Ectodermal cell (in vitro differentiated cells): ENCODE data around the gene BMPR1A.

Experiments used
- H3K27ac ChIP-seq: 2 replicates; pipeline ENCODE4 v1.7.0; 2013; ENCODE audit warnings: mild to moderate bottlenecking, low read depth, low read length; ENCODE audit not compliant: insufficient read depth, poor library complexity, severe bottlenecking
- H3K27me3 ChIP-seq: 2 replicates; pipeline ENCODE4 v1.7.0; 2013; ENCODE audit warnings: mild to moderate bottlenecking, low read length; ENCODE audit not compliant: insufficient read depth, control insufficient read depth, poor library complexity, severe bottlenecking
- H3K36me3 ChIP-seq: one replicate; pipeline ENCODE4 v1.7.0; 2013; ENCODE audit warnings: low read length; ENCODE audit not compliant: control insufficient read depth, insufficient read depth
- H3K4me1 ChIP-seq: one replicate; pipeline ENCODE4 v1.7.0; 2013; ENCODE audit warnings: low read length; ENCODE audit not compliant: control insufficient read depth, insufficient read depth
- H3K4me3 ChIP-seq: 2 replicates; pipeline ENCODE4 v1.7.0; 2013; ENCODE audit warnings: low read depth, low read length, control low read depth; ENCODE audit not compliant: insufficient read depth
- H3K9me3 ChIP-seq: 2 replicates; pipeline ENCODE4 v1.7.0; 2013; ENCODE audit warnings: mild to moderate bottlenecking, low read length, moderate library complexity; ENCODE audit not compliant: control insufficient read depth
- WGBS, 2 experiments: methylation state at CpG; one replicate each; pipeline ENCODE4 v1.1.7; 2013; ENCODE audit warnings: missing lambda C conversion rate in 2 of 2; 5-methylcytosine and 5-hydroxymethylcytosine counted together

The BMPR1A gene

DNA sequence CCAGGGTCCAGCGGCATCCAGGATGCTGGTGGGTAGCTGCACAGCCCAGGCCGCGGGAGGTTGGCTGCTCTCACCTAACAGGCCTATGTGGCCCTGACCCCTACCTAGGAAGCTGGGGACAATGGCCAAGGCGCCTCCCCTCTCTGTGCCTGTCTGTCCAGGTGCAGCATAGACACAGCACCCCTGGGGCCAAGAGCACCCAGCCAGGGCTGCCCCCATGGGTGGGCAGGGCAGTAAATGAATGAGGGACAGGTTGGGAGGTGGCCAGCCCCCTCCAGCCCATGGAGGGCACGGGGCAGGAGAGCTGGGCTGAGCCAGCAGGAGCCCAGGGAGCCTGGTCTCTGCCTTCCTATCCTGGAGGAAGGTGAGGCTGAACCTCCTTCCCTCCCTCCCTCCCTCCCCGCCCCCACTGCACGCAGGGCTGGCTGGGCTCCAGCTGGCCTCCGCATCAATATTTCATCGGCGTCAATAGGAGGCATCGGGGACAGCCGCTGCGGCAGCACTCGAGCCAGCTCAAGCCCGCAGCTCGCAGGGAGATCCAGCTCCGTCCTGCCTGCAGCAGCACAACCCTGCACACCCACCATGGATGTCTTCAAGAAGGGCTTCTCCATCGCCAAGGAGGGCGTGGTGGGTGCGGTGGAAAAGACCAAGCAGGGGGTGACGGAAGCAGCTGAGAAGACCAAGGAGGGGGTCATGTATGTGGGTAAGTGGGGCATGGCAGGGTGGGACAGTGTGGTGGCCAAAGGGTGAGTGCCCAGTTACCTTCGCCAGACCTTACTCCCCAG, 201.9 kb downstream of the BMPR1A start, which contains the start of gene SNCG:
SNCG (plus strand) TSS at position 484 of the 785 bp plus-strand sequence; CDS start at position 583, 99 bp downstream.
- peaks cover 44% of the 10 kb centered on the region for H3K4me1 ChIP-seq
- H3K4me3 ChIP-seq: no peak within 1 kb of the TSS
- WGBS, 2 experiments: 75% methylated on average over 22 of the region's 22 CpGs
- H3K36me3 ChIP-seq: no peaks in the 10 kb centered on the region
- H3K27ac ChIP-seq: no peak within 1 kb of the TSS
- no peaks in the 10 kb centered on the region for H3K9me3 ChIP-seq
- no peaks in the 10 kb centered on the region for H3K27me3 ChIP-seq

DNA sequence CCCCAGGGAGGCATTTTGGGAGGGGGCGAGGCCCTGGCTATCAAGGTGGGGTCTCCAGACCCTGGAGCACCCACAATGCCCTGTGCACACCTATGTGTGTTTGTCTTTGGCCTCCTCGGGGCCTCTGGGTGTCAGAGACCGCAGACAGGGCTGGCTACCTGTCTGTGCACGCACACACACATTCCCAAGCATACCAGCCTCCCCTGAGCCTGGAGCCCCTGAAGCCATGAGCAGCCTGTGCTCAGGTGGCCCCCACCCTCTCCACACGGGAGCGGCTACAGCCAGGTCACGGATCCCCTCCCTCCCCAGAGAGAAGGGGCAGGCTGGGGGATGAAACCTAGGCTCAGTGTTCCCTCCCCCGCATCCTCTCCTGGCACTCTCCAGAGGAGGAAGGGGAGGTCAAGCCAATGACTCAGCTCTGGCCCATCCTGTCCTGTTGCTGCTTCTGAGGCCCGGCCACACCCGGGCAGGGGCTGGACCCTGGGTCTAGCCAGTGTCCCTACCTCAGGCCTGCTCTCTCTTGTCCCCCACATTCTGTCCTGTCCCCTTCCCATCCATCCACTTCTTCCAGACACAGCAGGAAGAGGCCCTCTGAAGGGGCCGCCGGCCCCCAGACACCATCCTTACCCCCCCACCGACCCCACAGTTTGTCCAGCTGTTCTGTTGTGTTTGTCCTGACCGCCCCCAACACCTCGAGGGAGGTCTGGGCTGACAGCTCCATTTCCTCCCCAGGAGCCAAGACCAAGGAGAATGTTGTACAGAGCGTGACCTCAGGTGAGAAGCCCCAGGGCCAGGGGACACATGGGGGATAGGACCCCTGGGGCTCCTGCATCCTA, 202.7 kb downstream of the BMPR1A start:
- Histone ChIP-seq H3K4me1 (peaks cover 39% of the 10 kb centered on the region), H3K27ac (no peak overlapping the region), H3K27me3 (no peaks in the 10 kb centered on the region), H3K4me3 (no peak overlapping the region), H3K36me3 (no peaks in the 10 kb centered on the region), H3K9me3 (no peaks in the 10 kb centered on the region)
- WGBS, 2 experiments: 69 to 78% methylated on average over 16 of the region's 16 CpGs

DNA sequence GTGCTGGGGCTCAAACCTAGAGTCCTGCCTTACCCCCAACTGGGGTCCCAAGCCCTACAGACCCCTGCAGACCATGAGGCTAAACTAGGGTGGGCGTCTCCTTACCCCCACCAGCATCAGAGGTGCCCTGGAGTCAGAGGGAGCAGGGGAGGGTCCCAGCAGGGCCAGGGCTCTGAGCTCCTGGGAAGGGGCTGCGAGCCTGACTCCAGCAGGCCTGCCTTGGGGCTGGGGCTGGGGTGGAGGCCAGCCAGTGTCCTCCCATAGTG, 203.3 kb downstream of the BMPR1A start:
- H3K4me1 ChIP-seq: peaks cover 33% of the 10 kb centered on the region
- H3K27me3 ChIP-seq: no peaks in the 10 kb centered on the region
- no peak overlapping the region for H3K27ac ChIP-seq
- WGBS, 2 experiments: 92 to 93% methylated on average over 2 of the region's 2 CpGs
- no peaks in the 10 kb centered on the region for H3K9me3 ChIP-seq
- H3K4me3 ChIP-seq: no peak overlapping the region
- H3K36me3 ChIP-seq: no peaks in the 10 kb centered on the region

DNA sequence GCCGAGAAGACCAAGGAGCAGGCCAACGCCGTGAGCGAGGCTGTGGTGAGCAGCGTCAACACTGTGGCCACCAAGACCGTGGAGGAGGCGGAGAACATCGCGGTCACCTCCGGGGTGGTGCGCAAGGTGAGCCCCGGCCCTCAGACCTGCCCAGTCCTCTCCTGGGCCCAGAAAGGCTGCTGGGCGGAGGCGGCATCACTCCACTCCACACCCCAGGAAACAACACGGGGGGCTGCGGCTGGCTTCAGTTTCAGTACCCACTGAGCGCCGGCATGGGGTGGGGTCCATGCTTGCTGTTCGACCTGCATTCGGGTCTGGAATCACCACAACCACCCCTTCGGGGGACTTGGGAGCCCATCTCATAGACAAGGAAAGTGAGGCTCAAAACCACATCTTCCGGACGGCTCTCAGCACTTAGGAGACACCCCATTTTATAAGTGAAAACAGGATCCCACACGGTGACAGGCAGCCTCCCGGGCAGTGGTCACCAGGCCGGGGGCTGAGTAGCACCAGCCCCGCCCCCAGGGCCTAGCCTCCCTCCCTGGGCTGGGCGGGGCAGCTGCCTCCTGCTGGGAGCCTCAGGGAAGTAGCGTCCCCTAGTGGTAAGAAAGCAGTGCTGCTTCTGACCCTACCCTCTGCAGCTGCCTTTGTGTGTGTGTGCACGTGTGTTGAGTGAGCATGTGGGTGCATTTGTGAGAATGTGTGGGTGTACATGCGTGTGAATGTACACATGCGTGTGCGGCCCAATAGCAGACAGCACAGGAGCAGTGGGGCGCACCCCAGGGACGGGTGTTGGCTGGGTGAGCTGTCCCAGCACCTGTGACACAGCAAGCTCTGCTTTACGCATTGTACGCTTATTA, 203.8 kb downstream of the BMPR1A start:
- WGBS, 2 experiments: 79 to 80% methylated on average over 37 of the region's 37 CpGs
- Histone ChIP-seq H3K4me1 (peaks cover 28% of the 10 kb centered on the region), H3K27me3 (no peaks in the 10 kb centered on the region), H3K27ac (no peak overlapping the region), H3K36me3 (no peaks in the 10 kb centered on the region), H3K4me3 (no peak overlapping the region), H3K9me3 (no peaks in the 10 kb centered on the region)

DNA sequence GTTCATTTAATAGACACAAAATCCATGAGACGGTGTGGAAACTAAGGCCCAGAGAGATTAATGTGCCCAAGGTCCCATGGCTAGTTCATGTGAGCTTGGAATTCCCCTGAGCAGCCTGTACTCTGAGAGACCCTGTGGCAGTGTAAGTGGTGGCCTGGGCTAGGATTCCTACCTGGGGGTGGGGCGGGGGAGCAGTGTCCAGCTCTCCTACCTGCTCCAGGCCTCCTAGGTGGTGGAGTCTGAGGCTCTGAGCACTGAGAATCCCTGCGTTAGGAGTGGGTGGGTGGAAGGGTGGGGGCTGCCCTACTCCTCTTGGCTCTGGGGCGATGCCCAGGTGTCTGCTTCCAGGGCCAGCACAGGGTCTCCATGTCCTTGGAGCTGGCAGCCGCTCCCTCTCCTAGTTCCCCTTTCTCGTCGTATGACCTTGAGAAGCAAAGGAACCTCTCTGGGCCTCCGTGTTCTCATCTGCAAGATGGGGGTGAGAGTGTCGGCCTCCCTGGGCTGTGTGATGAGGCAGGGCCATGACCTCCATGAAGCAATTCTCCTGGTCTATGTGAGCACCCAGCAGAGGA, 204.5 kb downstream of the BMPR1A start:
- WGBS, 2 experiments: 94 to 96% methylated on average over 9 of the region's 9 CpGs

DNA sequence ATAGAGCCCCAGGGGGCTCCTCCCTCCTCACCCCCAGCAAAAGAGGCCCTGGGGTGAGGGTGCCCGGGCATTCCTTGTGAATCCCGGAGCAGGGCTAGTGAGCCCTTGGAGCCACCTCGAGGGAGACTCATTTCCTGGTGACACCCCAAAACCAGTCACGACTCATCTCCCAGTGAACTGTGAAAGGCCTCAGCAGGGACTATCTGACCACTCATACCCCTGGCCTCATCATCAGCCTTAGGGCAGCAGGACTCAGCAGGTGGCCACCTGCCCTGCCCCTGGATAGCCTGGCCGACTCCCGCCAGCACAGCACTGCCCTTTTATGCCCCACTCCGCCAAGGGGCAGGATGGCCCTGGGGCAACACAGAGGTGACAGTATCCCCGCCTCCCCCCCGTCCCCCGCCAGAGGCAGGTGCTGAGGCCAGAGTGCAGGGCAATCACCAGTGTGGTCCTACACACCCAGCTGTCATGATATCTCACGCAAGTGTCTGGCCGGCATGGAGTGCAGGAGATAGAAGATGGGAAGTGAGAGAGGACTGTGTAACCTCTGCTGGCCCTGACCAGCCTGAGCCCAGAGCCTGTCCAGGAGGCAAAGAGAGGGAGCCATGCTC, 205.2 kb downstream of the BMPR1A start:
- peaks cover 21% of the 10 kb centered on the region for H3K4me1 ChIP-seq
- H3K4me3 ChIP-seq: no peak overlapping the region
- WGBS, 2 experiments: 93 to 96% methylated on average over 12 of the region's 12 CpGs
- no peaks in the 10 kb centered on the region for H3K36me3 ChIP-seq
- H3K27me3 ChIP-seq: no peaks in the 10 kb centered on the region
- H3K9me3 ChIP-seq: no peaks in the 10 kb centered on the region
- no peak overlapping the region for H3K27ac ChIP-seq

More for the DNA sequence above, 204.5 kb downstream of the BMPR1A start:
- Histone ChIP-seq H3K36me3 (no peaks in the 10 kb centered on the region), H3K4me1 (peaks cover 21% of the 10 kb centered on the region), H3K9me3 (no peaks in the 10 kb centered on the region), H3K27me3 (no peaks in the 10 kb centered on the region), H3K4me3 (no peak overlapping the region), H3K27ac (no peak overlapping the region)

DNA sequence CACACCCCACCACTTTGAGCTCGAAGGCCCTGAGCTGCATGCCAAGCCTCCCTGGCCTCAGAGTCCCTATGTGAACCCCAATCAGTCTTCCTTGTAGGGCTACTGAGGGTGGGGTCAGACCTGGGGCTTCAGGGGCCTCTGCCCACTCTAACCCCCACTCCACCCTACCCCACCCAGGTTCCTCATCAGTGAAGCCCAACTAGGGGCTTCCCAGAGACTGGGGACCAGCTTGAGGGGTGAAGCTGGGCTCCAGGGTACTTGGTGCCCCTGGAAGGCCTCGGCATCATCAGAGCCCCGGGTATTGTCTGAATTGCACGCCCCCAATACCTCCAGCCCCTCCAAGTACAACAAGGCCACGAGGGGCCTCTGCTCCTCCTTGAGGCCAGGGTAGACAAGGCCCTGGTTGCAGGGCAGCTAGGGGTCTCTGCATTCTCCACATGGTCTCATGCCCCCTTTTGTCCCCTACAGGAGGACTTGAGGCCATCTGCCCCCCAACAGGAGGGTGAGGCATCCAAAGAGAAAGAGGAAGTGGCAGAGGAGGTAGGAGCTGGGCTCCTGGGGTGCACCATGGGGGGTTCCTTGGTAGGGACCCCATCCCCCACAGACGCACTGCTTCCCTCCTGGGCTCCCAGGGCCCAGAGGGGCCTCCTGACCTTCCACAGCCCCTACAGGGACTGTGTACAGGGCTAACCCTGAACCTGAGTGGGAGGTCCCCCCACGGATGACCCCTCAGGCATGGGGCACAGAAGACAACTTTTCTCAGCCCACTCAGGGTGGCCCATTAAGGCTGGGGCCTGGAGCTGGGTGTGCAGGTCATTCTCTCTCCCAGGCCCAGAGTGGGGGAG, 205.9 kb downstream of the BMPR1A start:
- Histone ChIP-seq H3K27ac (no peak overlapping the region), H3K36me3 (no peaks in the 10 kb centered on the region), H3K27me3 (no peaks in the 10 kb centered on the region), H3K4me3 (no peak overlapping the region), H3K4me1 (peaks cover 24% of the 10 kb centered on the region), H3K9me3 (no peaks in the 10 kb centered on the region)
- WGBS, 2 experiments: 92 to 96% methylated on average over 7 of the region's 7 CpGs

DNA sequence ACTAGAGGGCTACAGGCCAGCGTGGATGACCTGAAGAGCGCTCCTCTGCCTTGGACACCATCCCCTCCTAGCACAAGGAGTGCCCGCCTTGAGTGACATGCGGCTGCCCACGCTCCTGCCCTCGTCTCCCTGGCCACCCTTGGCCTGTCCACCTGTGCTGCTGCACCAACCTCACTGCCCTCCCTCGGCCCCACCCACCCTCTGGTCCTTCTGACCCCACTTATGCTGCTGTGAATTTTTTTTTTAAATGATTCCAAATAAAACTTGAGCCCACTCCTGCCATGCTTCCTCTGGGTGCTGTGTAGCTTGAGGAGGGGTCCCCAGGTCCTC, 206.5 kb downstream of the BMPR1A start:
- no peaks in the 10 kb centered on the region for H3K36me3 ChIP-seq
- no peaks in the 10 kb centered on the region for H3K27me3 ChIP-seq
- WGBS, 2 experiments: 91 to 95% methylated on average over 7 of the region's 7 CpGs
- H3K4me3 ChIP-seq: no peak overlapping the region
- no peaks in the 10 kb centered on the region for H3K9me3 ChIP-seq
- peaks cover 24% of the 10 kb centered on the region for H3K4me1 ChIP-seq
- H3K27ac ChIP-seq: no peak overlapping the region

DNA sequence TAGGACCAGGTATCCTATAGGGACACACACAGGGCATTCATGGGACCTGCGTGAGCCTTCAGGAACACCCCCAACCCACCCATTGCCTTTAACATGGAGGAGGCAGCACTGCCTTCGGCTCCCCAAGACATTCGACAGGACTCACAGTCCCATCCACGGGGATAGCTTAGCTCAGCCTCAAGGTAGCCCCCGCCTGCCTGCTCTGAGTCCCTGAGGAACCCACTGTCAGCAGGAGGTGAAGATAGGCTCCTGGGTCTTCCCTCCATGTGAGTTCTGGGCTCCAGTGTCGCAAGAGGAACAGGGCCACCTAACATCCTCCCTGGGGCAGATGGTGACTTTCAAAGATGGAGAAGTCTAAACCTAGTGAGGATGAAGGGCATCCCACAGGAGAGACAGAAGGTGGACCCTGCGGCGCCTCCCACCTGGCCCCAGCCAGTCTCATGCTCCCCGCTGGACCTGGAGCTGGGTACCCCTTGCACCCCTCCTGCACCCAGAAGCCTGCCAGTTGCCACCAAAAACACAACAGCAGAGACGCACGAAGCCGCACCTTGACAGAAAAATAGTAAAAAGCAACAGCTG, 207.0 kb downstream of the BMPR1A start:
- no peaks in the 10 kb centered on the region for H3K9me3 ChIP-seq
- 92 to 96% methylated on average over 12 of the region's 12 CpGs for WGBS, 2 experiments
- no peak overlapping the region for H3K4me3 ChIP-seq
- H3K36me3 ChIP-seq: no peaks in the 10 kb centered on the region
- no peak overlapping the region for H3K27ac ChIP-seq
- H3K27me3 ChIP-seq: no peaks in the 10 kb centered on the region
- peaks cover 24% of the 10 kb centered on the region for H3K4me1 ChIP-seq
